Effector memory CD4-positive, alpha-beta T cell (primary cell): ENCODE results near the gene PRPH2.
"Not testable (repeated sequence)": the region's sequence is repeated elsewhere in the genome, so short reads cannot be mapped to it uniquely, and the experiment has no call there.

Experiments used
- DNase-seq, 3 donors: peaks; one replicate each; pipeline ENCODE4 v3.0.0-alpha.2; 2020
- H3K27ac ChIP-seq: 2 replicates; pipeline ENCODE4 v1.7.0; 2013; ENCODE audit warnings: mild to moderate bottlenecking, low read length, moderate library complexity; ENCODE audit not compliant: insufficient read depth, poor library complexity, severe bottlenecking
- H3K27me3 ChIP-seq: replicated peaks from 2 replicates; pipeline ENCODE4 v1.7.0; 2013; ENCODE audit warnings: mild to moderate bottlenecking, low read length; ENCODE audit not compliant: insufficient read depth, control insufficient read depth, poor library complexity, severe bottlenecking
- H3K36me3 ChIP-seq: 2 replicates; pipeline ENCODE4 v1.7.0; 2013; ENCODE audit warnings: mild to moderate bottlenecking, low read length, moderate library complexity; ENCODE audit not compliant: control insufficient read depth, insufficient read depth
- H3K4me1 ChIP-seq: 2 replicates; pipeline ENCODE4 v1.7.0; 2013; ENCODE audit warnings: low read length, mild to moderate bottlenecking; ENCODE audit not compliant: control insufficient read depth, insufficient read depth, poor library complexity, severe bottlenecking
- H3K4me3 ChIP-seq: 2 replicates; pipeline ENCODE4 v1.7.0; 2013; ENCODE audit warnings: low read length, low read depth, mild to moderate bottlenecking; ENCODE audit not compliant: insufficient read depth, poor library complexity, severe bottlenecking
- H3K9me3 ChIP-seq: 2 replicates; pipeline ENCODE4 v1.7.0; 2013; ENCODE audit warnings: mild to moderate bottlenecking, low read length, moderate library complexity; ENCODE audit not compliant: control insufficient read depth

PRPH2 gene

GRCh38 chr6:42742116-42742894 lies 19.9 kb upstream of the PRPH2 start:
- no peak overlapping the region for H3K27ac ChIP-seq
- no peaks in the 10 kb centered on the region for H3K27me3 ChIP-seq
- H3K9me3 ChIP-seq, result no peaks in the 10 kb centered on the region
- DNase-seq, result no peak
- peaks cover 9% of the 10 kb centered on the region for H3K4me1 ChIP-seq
- H3K4me3 ChIP-seq, result no peak overlapping the region
- H3K36me3 ChIP-seq, result no peaks in the 10 kb centered on the region

- Histone ChIP-seq H3K27ac (no peak overlapping the region), H3K36me3 (no peaks in the 10 kb centered on the region), H3K27me3 (no peaks in the 10 kb centered on the region), H3K9me3 (no peaks in the 10 kb centered on the region), H3K4me3 (no peak overlapping the region), H3K4me1 (peaks cover 9% of the 10 kb centered on the region)
- no peak for DNase-seq
Observed at GRCh38 chr6:42740725-42741124, 18.3 kb upstream of the PRPH2 start.

GRCh38 chr6:42735976-42736375 lies 13.6 kb upstream of the PRPH2 start:
- Histone ChIP-seq H3K27ac (no peak overlapping the region), H3K4me1 (no peaks in the 10 kb centered on the region), H3K36me3 (no peaks in the 10 kb centered on the region), H3K9me3 (no peaks in the 10 kb centered on the region), H3K4me3 (no peak overlapping the region), H3K27me3 (no peaks in the 10 kb centered on the region)
- DNase-seq, result no peak

- H3K4me1 ChIP-seq, H3K9me3 ChIP-seq, DNase-seq, H3K27ac ChIP-seq, H3K4me3 ChIP-seq, H3K36me3 ChIP-seq, H3K27me3 ChIP-seq: not testable (repeated sequence)
Observed at GRCh38 chr6:42733867-42734481, 11.6 kb upstream of the PRPH2 start.

GRCh38 chr6:42729731-42730130 lies 7.3 kb upstream of the PRPH2 start:
- no peak for DNase-seq
- peaks cover 11% of the 10 kb centered on the region for H3K4me1 ChIP-seq
- no peak overlapping the region for H3K4me3 ChIP-seq

GRCh38 chr6:42727627-42728026 lies 5.2 kb upstream of the PRPH2 start:
- no peaks in the 10 kb centered on the region for H3K9me3 ChIP-seq
- no peak overlapping the region for H3K27ac ChIP-seq
- peaks cover 11% of the 10 kb centered on the region for H3K4me1 ChIP-seq
- no peak for DNase-seq
- H3K27me3 ChIP-seq, result no peaks in the 10 kb centered on the region
- no peaks in the 10 kb centered on the region for H3K36me3 ChIP-seq
- no peak overlapping the region for H3K4me3 ChIP-seq

More at GRCh38 chr6:42729731-42730130, 7.3 kb upstream of the PRPH2 start:
- no peaks in the 10 kb centered on the region for H3K9me3 ChIP-seq
- no peaks in the 10 kb centered on the region for H3K27me3 ChIP-seq
- no peak overlapping the region for H3K27ac ChIP-seq
- H3K36me3 ChIP-seq, result no peaks in the 10 kb centered on the region

GRCh38 chr6:42727087-42727611 lies 4.8 kb upstream of the PRPH2 start:
- Histone ChIP-seq H3K4me3 (peak overlapping the region; percentile 46), H3K36me3 (no peaks in the 10 kb centered on the region), H3K4me1 (peaks cover 11% of the 10 kb centered on the region), H3K27me3 (no peaks in the 10 kb centered on the region), H3K9me3 (no peaks in the 10 kb centered on the region), H3K27ac (peak overlapping the region; percentile 66)
- DNase-seq, result no peak

GRCh38 chr6:42726485-42727086 lies 4.2 kb upstream of the PRPH2 start:
- Histone ChIP-seq H3K4me3 (peak overlapping the region; percentile 46), H3K4me1 (peaks cover 11% of the 10 kb centered on the region), H3K36me3 (no peaks in the 10 kb centered on the region), H3K27ac (peak overlapping the region; percentile 66), H3K27me3 (no peaks in the 10 kb centered on the region), H3K9me3 (no peaks in the 10 kb centered on the region)
- peak; percentile 46 to 65 (median 55) for DNase-seq

- H3K4me3 ChIP-seq, result peak overlapping the region; percentile 46
- H3K4me1 ChIP-seq, result peaks cover 11% of the 10 kb centered on the region
- H3K36me3 ChIP-seq, result no peaks in the 10 kb centered on the region
- no peaks in the 10 kb centered on the region for H3K27me3 ChIP-seq
- DNase-seq, result no peak
- H3K27ac ChIP-seq, result peak overlapping the region; percentile 66
- no peaks in the 10 kb centered on the region for H3K9me3 ChIP-seq
Observed at GRCh38 chr6:42726026-42726425, 3.6 kb upstream of the PRPH2 start.

GRCh38 chr6:42724825-42725224 lies 2.4 kb upstream of the PRPH2 start:
- Histone ChIP-seq H3K36me3 (no peaks in the 10 kb centered on the region), H3K27me3 (no peaks in the 10 kb centered on the region), H3K4me3 (no peak overlapping the region), H3K27ac (no peak overlapping the region), H3K4me1 (peaks cover 11% of the 10 kb centered on the region), H3K9me3 (no peaks in the 10 kb centered on the region)
- DNase-seq, result no peak
